OCI-LY3 (cell line): ENCODE results near the gene SLC12A8.

Source experiments
- H2AFZ ChIP-seq: fragments of 200-600, 300-600 bp; shearing (Covaris generic); 2 replicates; pipeline ENCODE4 v1.6.0; 2014; ENCODE audit warnings: antibody characterized with exemption, low read depth, low read length
- H3K27ac ChIP-seq: fragments of 200-600, 300-600 bp; sonication (generic); 2 replicates; pipeline ENCODE4 v1.5.1; 2014; ENCODE audit warnings: mild to moderate bottlenecking, low read length, moderate library complexity, mixed read lengths
- H3K27me3 ChIP-seq: fragments of 200-600, 300-600 bp; sonication (generic); 2 replicates; pipeline ENCODE4 v1.6.1; 2014; ENCODE audit warnings: low read depth, low read length, mixed read lengths
- H3K36me3 ChIP-seq: fragments of 200-600, 300-600 bp; sonication (generic); replicated peaks from 2 replicates; pipeline ENCODE3; 2014; ENCODE audit warnings: low read depth, low read length, mixed read lengths
- H3K4me1 ChIP-seq: fragments of 300-600, 200-600 bp; sonication (generic); 2 replicates; pipeline ENCODE4 v1.6.1; 2014; ENCODE audit warnings: low read length, mixed read lengths
- H3K4me2 ChIP-seq: fragments of 200-600, 300-600 bp; sonication (generic); 2 replicates; pipeline ENCODE4 v1.6.1; 2014; ENCODE audit warnings: low read length, mixed read lengths
- H3K4me3 ChIP-seq: fragments of 300-600, 200-600 bp; sonication (generic); 2 replicates; pipeline ENCODE4 v1.5.1; 2014; ENCODE audit warnings: antibody characterized with exemption, mild to moderate bottlenecking, low read length, moderate library complexity
- H3K79me2 ChIP-seq: fragments of 300-600, 200-600 bp; shearing (Covaris generic); 2 replicates; pipeline ENCODE4 v1.6.1; 2014; ENCODE audit warnings: mild to moderate bottlenecking, low read length, mixed read lengths
- H3K9ac ChIP-seq: fragments of 300-600, 200-600 bp; shearing (Covaris generic); 2 replicates; pipeline ENCODE4 v1.6.0; 2014; ENCODE audit warnings: mild to moderate bottlenecking, low read length, moderate library complexity
- H3K9me3 ChIP-seq: fragments of 200-600, 300-600 bp; shearing (Covaris generic); 2 replicates; pipeline ENCODE4 v1.6.1; 2014; ENCODE audit warnings: low read length, mixed read lengths; ENCODE audit not compliant: insufficient read depth
- H4K20me1 ChIP-seq: fragments of 200-600, 300-600 bp; sonication (generic); 2 replicates; pipeline ENCODE4 v1.6.1; 2016; ENCODE audit warnings: low read length, mixed read lengths; ENCODE audit not compliant: insufficient read depth
- CTCF ChIP-seq: fragments of 200-600, 300-600 bp; sonication (generic); IDR thresholded peaks from 2 replicates; pipeline ENCODE4 v1.5.1; 2014; ENCODE audit warnings: antibody characterized with exemption, low read length, low read depth
- EZH2phosphoT487 ChIP-seq: fragments of 200-600 bp; shearing (Covaris generic); IDR thresholded peaks from 2 replicates; pipeline ENCODE4 v1.6.1; 2018; ENCODE audit warnings: antibody characterized with exemption, mixed run types, low read depth

Gene SLC12A8

GRCh38 chr3:125189378-125190165 is 23.0 kb downstream of the SLC12A8 start:
- no peaks in the 10 kb centered on the region for H4K20me1 ChIP-seq
- no peaks in the 10 kb centered on the region for H3K27me3 ChIP-seq
- H3K36me3 ChIP-seq, result no peaks in the 10 kb centered on the region
- H3K9me3 ChIP-seq, result no peaks in the 10 kb centered on the region
- TF ChIP-seq EZH2phosphoT487, result no peak
- TF ChIP-seq CTCF, result no peak
- no peak overlapping the region for H3K4me3 ChIP-seq
- H3K4me1 ChIP-seq, result peaks cover 24% of the 10 kb centered on the region
- no peak overlapping the region for H2AFZ ChIP-seq
- no peak overlapping the region for H3K27ac ChIP-seq
- H3K4me2 ChIP-seq, result no peak overlapping the region
- no peak overlapping the region for H3K9ac ChIP-seq
- H3K79me2 ChIP-seq, result no peaks in the 10 kb centered on the region

- Histone ChIP-seq H4K20me1 (no peaks in the 10 kb centered on the region), H3K9me3 (no peaks in the 10 kb centered on the region), H3K9ac (no peak overlapping the region), H2AFZ (no peak overlapping the region), H3K27ac (no peak overlapping the region), H3K4me2 (no peak overlapping the region), H3K36me3 (no peaks in the 10 kb centered on the region), H3K27me3 (no peaks in the 10 kb centered on the region), H3K4me1 (peaks cover 18% of the 10 kb centered on the region), H3K79me2 (no peaks in the 10 kb centered on the region), H3K4me3 (no peak overlapping the region)
- TF ChIP-seq EZH2phosphoT487, result no peak
- no peak for TF ChIP-seq CTCF
These were observed 23.6 kb downstream of the SLC12A8 start for GRCh38 chr3:125188955-125189354.

GRCh38 chr3:125187599-125187910 is 25.0 kb downstream of the SLC12A8 start:
- no peak overlapping the region for H3K4me2 ChIP-seq

More at GRCh38 chr3:125187599-125187910, 25.0 kb downstream of the SLC12A8 start:
- no peaks in the 10 kb centered on the region for H3K27me3 ChIP-seq
- no peak overlapping the region for H3K27ac ChIP-seq
- H3K4me3 ChIP-seq, result no peak overlapping the region
- no peak for TF ChIP-seq CTCF
- no peak for TF ChIP-seq EZH2phosphoT487
- no peak overlapping the region for H3K9ac ChIP-seq
- H3K36me3 ChIP-seq, result no peaks in the 10 kb centered on the region
- no peaks in the 10 kb centered on the region for H4K20me1 ChIP-seq
- H3K79me2 ChIP-seq, result no peaks in the 10 kb centered on the region
- no peak overlapping the region for H2AFZ ChIP-seq
- no peaks in the 10 kb centered on the region for H3K9me3 ChIP-seq
- H3K4me1 ChIP-seq, result peaks cover 12% of the 10 kb centered on the region
